ENCODE results near the gene OR6C74. TPM values are rescaled to one million over a fixed set of nuclear protein-coding genes. Genes with fewer than 3 reads are reported as not detected.

OR6C74 gene
- total and polyA plus RNA-seq, 10 of the 15 experiments (the other 5 are each of a cell fraction or from before 2014, with no cell fraction given): not detected

DNA sequence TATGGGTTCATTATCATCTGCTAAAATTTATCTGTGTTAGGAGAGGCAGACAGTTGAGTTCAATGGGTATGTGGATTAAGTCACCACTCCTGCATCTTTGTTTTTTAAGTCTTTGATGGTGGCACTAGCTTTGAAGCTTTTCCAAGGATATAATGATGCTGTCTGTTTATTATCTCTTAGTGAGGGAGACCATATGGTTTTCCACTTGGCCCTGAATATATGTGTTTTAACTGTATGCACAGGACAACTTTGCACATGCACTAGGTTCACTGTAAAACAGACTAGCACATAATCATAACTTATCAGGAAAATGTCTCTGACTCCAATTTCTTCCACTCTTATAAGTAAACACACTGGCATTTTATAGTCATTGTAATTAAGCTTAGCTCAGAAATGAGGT is 8.9 kb downstream of the OR6C74 start:
- ChIA-PET SMC1A (ENCODE audit: uncharacterized antibody, unreplicated experiment) (no interaction called here), POLR2A (no interaction called here), RAD21 (ENCODE audit: unreplicated experiment) (no interaction called here), CTCF (no interaction called here)
- FAIRE-seq: no peak
- BruUV-seq (replicated peaks): no TSS peak
- ATAC-seq: no peak
- Histone ChIP-seq H3K79me2 (ENCODE audit: control insufficient read depth, insufficient read depth, low read length) (no peaks in the 10 kb centered on the region), H3K27me3 (replicated peaks in 1 of 2; ENCODE audit: control insufficient read depth in 2 of 2, insufficient read depth in 2 of 2, low read length in 1 of 2) (no peaks in the 10 kb centered on the region; a peak in 1 of 4 replicates), H3K4me1 (ENCODE audit: control insufficient read depth, insufficient read depth, low read length) (no peaks in the 10 kb centered on the region), H3K27ac (ENCODE audit: control insufficient read depth, insufficient read depth) (no peak overlapping the region), H4K20me1 (ENCODE audit: control insufficient read depth, insufficient read depth) (no peaks in the 10 kb centered on the region), H3K4me3 (no peak overlapping the region), H2AFZ (ENCODE audit: control insufficient read depth, low read depth, low read length) (no peak overlapping the region), H3K4me2 (ENCODE audit: control insufficient read depth, insufficient read depth) (no peak overlapping the region), H3K36me3 (ENCODE audit: control insufficient read depth in 2 of 2, insufficient read depth in 2 of 2, low read length in 1 of 2) (no peaks in the 10 kb centered on the region), H3K9ac (ENCODE audit: control insufficient read depth, insufficient read depth, low read length) (no peak overlapping the region), H3K9me3 (replicated peaks; ENCODE audit: control insufficient read depth, insufficient read depth, low read length) (no peaks in the 10 kb centered on the region)
- TF ChIP-seq, protein P1, sequence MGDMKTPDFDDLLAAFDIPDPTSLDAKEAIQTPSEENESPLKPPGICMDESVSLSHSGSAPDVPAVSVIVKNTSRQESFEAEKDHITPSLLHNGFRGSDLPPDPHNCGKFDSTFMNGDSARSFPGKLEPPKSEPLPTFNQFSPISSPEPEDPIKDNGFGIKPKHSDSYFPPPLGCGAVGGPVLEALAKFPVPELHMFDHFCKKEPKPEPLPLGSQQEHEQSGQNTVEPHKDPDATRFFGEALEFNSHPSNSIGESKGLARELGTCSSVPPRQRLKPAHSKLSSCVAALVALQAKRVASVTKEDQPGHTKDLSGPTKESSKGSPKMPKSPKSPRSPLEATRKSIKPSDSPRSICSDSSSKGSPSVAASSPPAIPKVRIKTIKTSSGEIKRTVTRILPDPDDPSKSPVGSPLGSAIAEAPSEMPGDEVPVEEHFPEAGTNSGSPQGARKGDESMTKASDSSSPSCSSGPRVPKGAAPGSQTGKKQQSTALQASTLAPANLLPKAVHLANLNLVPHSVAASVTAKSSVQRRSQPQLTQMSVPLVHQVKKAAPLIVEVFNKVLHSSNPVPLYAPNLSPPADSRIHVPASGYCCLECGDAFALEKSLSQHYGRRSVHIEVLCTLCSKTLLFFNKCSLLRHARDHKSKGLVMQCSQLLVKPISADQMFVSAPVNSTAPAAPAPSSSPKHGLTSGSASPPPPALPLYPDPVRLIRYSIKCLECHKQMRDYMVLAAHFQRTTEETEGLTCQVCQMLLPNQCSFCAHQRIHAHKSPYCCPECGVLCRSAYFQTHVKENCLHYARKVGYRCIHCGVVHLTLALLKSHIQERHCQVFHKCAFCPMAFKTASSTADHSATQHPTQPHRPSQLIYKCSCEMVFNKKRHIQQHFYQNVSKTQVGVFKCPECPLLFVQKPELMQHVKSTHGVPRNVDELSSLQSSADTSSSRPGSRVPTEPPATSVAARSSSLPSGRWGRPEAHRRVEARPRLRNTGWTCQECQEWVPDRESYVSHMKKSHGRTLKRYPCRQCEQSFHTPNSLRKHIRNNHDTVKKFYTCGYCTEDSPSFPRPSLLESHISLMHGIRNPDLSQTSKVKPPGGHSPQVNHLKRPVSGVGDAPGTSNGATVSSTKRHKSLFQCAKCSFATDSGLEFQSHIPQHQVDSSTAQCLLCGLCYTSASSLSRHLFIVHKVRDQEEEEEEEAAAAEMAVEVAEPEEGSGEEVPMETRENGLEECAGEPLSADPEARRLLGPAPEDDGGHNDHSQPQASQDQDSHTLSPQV (IDR thresholded peaks at IDR 0.05): no peak
- TF ChIP-seq CHD2 (IDR thresholded peaks at IDR 0.05; ENCODE audit: borderline replicate concordance, low read depth, low read length) (no peak), ZNF207 (IDR thresholded peaks at IDR 0.05; ENCODE audit: borderline replicate concordance) (no peak), BHLHE40 (IDR thresholded peaks at IDR 0.05; ENCODE audit: borderline replicate concordance in 1 of 2, low read depth in 2 of 2, low read length in 1 of 2) (no peak)
- TF ChIP-seq, protein P2, sequence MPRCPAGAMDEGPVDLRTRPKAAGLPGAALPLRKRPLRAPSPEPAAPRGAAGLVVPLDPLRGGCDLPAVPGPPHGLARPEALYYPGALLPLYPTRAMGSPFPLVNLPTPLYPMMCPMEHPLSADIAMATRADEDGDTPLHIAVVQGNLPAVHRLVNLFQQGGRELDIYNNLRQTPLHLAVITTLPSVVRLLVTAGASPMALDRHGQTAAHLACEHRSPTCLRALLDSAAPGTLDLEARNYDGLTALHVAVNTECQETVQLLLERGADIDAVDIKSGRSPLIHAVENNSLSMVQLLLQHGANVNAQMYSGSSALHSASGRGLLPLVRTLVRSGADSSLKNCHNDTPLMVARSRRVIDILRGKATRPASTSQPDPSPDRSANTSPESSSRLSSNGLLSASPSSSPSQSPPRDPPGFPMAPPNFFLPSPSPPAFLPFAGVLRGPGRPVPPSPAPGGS (IDR thresholded peaks at IDR 0.05; ENCODE audit: borderline replicate concordance, insufficient read depth, low read depth, low read length, poor library complexity, severe bottlenecking): no peak
- TF ChIP-seq, protein P3, sequence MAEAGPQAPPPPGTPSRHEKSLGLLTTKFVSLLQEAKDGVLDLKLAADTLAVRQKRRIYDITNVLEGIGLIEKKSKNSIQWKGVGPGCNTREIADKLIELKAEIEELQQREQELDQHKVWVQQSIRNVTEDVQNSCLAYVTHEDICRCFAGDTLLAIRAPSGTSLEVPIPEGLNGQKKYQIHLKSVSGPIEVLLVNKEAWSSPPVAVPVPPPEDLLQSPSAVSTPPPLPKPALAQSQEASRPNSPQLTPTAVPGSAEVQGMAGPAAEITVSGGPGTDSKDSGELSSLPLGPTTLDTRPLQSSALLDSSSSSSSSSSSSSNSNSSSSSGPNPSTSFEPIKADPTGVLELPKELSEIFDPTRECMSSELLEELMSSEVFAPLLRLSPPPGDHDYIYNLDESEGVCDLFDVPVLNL (IDR thresholded peaks at IDR 0.05; ENCODE audit: low read depth, low read length): no peak
- intact Hi-C loops (cut with micrococcal nuclease; ENCODE audit: unreplicated experiment): no loop called here
- no peak for DNase-seq (ENCODE audit: low read depth, low spot score)
- in situ Hi-C loops (cut with MboI): no loop called here

All from GM12878 (cell line).